Ovary (tissue), 3 donors: ENCODE results near the gene CCS.

Experiments
- CTCF ChIP-seq, 3 donors: fragments of 450-650 bp in 2 of 3; fragments of 200-600 bp in 1 of 3; IDR thresholded peaks; one replicate each; pipeline versions ENCODE4 v1.5.1 to v1.8.0; 2016 to 2022; ENCODE audit warnings: antibody characterized with exemption in 3 of 3, mild to moderate bottlenecking in 1 of 3
- EP300 ChIP-seq: sonication (generic); formaldehyde crosslinking; IDR thresholded peaks from one replicate; pipeline ENCODE4 v1.6.1; 2017; ENCODE audit warnings: antibody characterized with exemption
- POLR2A ChIP-seq: fragments of 450-650 bp; IDR thresholded peaks from one replicate; pipeline ENCODE4 v1.6.1; 2017; ENCODE audit warnings: antibody characterized with exemption, mild to moderate bottlenecking, moderate library complexity
- donor health status: DM: no; HTN: no; CAD: no.

GRCh38 chr11:66566221-66566620, 26.8 kb upstream of the CCS start:
- TF ChIP-seq CTCF (IDR thresholded peaks at IDR 0.05) (no peak), POLR2A (no peak), EP300 (no peak)
